ENCODE data around the gene CCNG2. TPM values are rescaled to one million over a fixed set of nuclear protein-coding genes. Genes with fewer than 3 reads are reported as not detected.

CCNG2 gene
- total RNA-seq, 1 experiment from 2014 or later, result 10.6 TPM

GRCh38 chr4:77153006-77153405 is 4.0 kb upstream of the CCNG2 start:
- no peak overlapping the region for H3K14ac ChIP-seq (ENCODE audit: insufficient read depth, low read length)
- no peak overlapping the region for H2BK120ac ChIP-seq (ENCODE audit: low read depth, low read length, poor library complexity, severe bottlenecking)
- TF ChIP-seq CTCF (conservative IDR thresholded peaks at IDR 0.05), result no peak
- H2BK15ac ChIP-seq (ENCODE audit: low read depth, low read length), result no peak overlapping the region
- no peak overlapping the region for H3K4ac ChIP-seq (ENCODE audit: low read depth, low read length)
- no peak overlapping the region for H4K91ac ChIP-seq (ENCODE audit: insufficient read length, low read depth, low read length)
- no peak overlapping the region for H3K56ac ChIP-seq (ENCODE audit: insufficient read length, low read depth, low read length)
- no peak overlapping the region for H3K27ac Mint-ChIP-seq
- H3K27me3 ChIP-seq (ENCODE audit: insufficient read depth, low read length), result no peaks in the 10 kb centered on the region
- no peak overlapping the region for H3K4me2 ChIP-seq (ENCODE audit: insufficient read depth, insufficient read length, low read length)
- no peaks in the 10 kb centered on the region for H4K20me1 ChIP-seq (ENCODE audit: control insufficient read depth, insufficient read depth, insufficient read length)
- H3K9me3 ChIP-seq (ENCODE audit: control insufficient read depth, low read depth, low read length), result no peaks in the 10 kb centered on the region
- DNase-seq, result no peak
- H3K4me1 Mint-ChIP-seq, result peaks cover 27 to 35% of the 10 kb centered on the region in 2 experiments
- WGBS (ENCODE audit: extremely low coverage, insufficient read length, low lambda C conversion rate), result no CpG with 5 or more reads among the region's 3 CpGs
- no peak overlapping the region for H2BK12ac ChIP-seq (ENCODE audit: insufficient read length, low read depth, low read length)
- H3K9me3 Mint-ChIP-seq, result peaks cover 0 to 2% of the 10 kb centered on the region in 2 experiments; a peak in 1 of 5 replicates
- H3K79me2 ChIP-seq (ENCODE audit: insufficient read depth, low read length), result no peaks in the 10 kb centered on the region
- no peak overlapping the region for H3K4me3 Mint-ChIP-seq
- peaks cover 2% of the 10 kb centered on the region; the same call in 1 of the 2 replicates for H3K4me1 ChIP-seq (ENCODE audit: insufficient read depth, low read length)
- H2AK5ac ChIP-seq (ENCODE audit: insufficient read length, low read length), result no peak overlapping the region
- no peak overlapping the region for H3T11ph ChIP-seq (ENCODE audit: low read length)
- no peaks in the 10 kb centered on the region for H3K36me3 Mint-ChIP-seq (ENCODE audit: insufficient read depth in 1 of 3, low read depth in 3 of 3)
- H3K23ac ChIP-seq (ENCODE audit: insufficient read length, low read depth, low read length), result no peak overlapping the region
- peaks cover 2% of the 10 kb centered on the region for H3K23me2 ChIP-seq (ENCODE audit: insufficient read length, low read depth, low read length, poor library complexity, severe bottlenecking)
- no peak overlapping the region for H2AFZ ChIP-seq (ENCODE audit: low read length)
- H2BK5ac ChIP-seq (ENCODE audit: insufficient read length, low read length), result no peak overlapping the region
- H3K9ac ChIP-seq (ENCODE audit: extremely low read depth, insufficient read length, low read length), result no peak overlapping the region
- H3K18ac ChIP-seq (ENCODE audit: insufficient read length, low read depth, low read length), result no peak overlapping the region
- no peak overlapping the region for H4K8ac ChIP-seq (replicated peaks; ENCODE audit: insufficient read length, low read depth, low read length)
- no peak overlapping the region for H4K5ac ChIP-seq (ENCODE audit: insufficient read length, low read depth, low read length)
- H3K27me3 Mint-ChIP-seq (ENCODE audit: low read depth), result peaks cover 3% of the 10 kb centered on the region
- no peak overlapping the region for H2BK20ac ChIP-seq (ENCODE audit: low read depth, low read length, poor library complexity, severe bottlenecking)
- no peak overlapping the region for H3K27ac ChIP-seq (ENCODE audit: insufficient read length, low read depth, low read length)
- no peaks in the 10 kb centered on the region for H3K79me1 ChIP-seq (ENCODE audit: insufficient read depth, low read depth, low read length, poor library complexity, severe bottlenecking)

Data from H9 (cell line).